ENCODE data around the gene UBE2G2. TPM values are rescaled to one million over a fixed set of nuclear protein-coding genes. Genes with fewer than 3 reads are reported as not detected.

Gene UBE2G2
- total and polyA plus RNA-seq, 9 donors = 45.9 to 106 (median 70.3) TPM

- Histone ChIP-seq H3K4me3 (ENCODE audit: low read length) (no peak overlapping the region), H3K4me1 (ENCODE audit: control insufficient read depth, insufficient read depth, low read length) (no peaks in the 10 kb centered on the region), H3K9me3 (replicated peaks; ENCODE audit: control insufficient read depth, low read depth, low read length) (peaks cover 46% of the 10 kb centered on the region), H3K27ac (ENCODE audit: low read length) (no peak overlapping the region), H3K36me3 (ENCODE audit: control insufficient read depth, insufficient read depth, low read length) (no peaks in the 10 kb centered on the region), H3K27me3 (ENCODE audit: control insufficient read depth, insufficient read depth, low read length) (peaks cover 3% of the 10 kb centered on the region)
- WGBS (ENCODE audit: insufficient coverage) = 100% methylated on average over 2 of the region's 3 CpGs
- no peak for DNase-seq
Measured at GRCh38 chr21:44738621-44739020, 63.0 kb downstream of the UBE2G2 start.

- H3K4me1 ChIP-seq (ENCODE audit: control insufficient read depth, insufficient read depth, low read length) = no peaks in the 10 kb centered on the region
- WGBS (ENCODE audit: insufficient coverage) = 71% methylated on average over 2 of the region's 3 CpGs
- no peak overlapping the region for H3K27ac ChIP-seq (ENCODE audit: low read length)
- H3K4me3 ChIP-seq (ENCODE audit: low read length) = no peak overlapping the region
- H3K36me3 ChIP-seq (ENCODE audit: control insufficient read depth, insufficient read depth, low read length) = no peaks in the 10 kb centered on the region
- H3K27me3 ChIP-seq (ENCODE audit: control insufficient read depth, insufficient read depth, low read length) = peaks cover 6% of the 10 kb centered on the region
- DNase-seq = no peak
- peaks cover 46% of the 10 kb centered on the region for H3K9me3 ChIP-seq (replicated peaks; ENCODE audit: control insufficient read depth, low read depth, low read length)
Measured at GRCh38 chr21:44737706-44738354, 63.8 kb downstream of the UBE2G2 start.

- Histone ChIP-seq H3K27ac (ENCODE audit: low read length) (no peak overlapping the region), H3K4me1 (ENCODE audit: control insufficient read depth, insufficient read depth, low read length) (no peaks in the 10 kb centered on the region), H3K27me3 (ENCODE audit: control insufficient read depth, insufficient read depth, low read length) (peaks cover 7% of the 10 kb centered on the region), H3K36me3 (ENCODE audit: control insufficient read depth, insufficient read depth, low read length) (no peaks in the 10 kb centered on the region), H3K9me3 (replicated peaks; ENCODE audit: control insufficient read depth, low read depth, low read length) (peaks cover 46% of the 10 kb centered on the region), H3K4me3 (ENCODE audit: low read length) (no peak overlapping the region)
- WGBS (ENCODE audit: insufficient coverage) = 98% methylated on average over 8 of the region's 8 CpGs
- DNase-seq = no peak
Measured at GRCh38 chr21:44736291-44737004, 65.2 kb downstream of the UBE2G2 start.

- H3K9me3 ChIP-seq (replicated peaks; ENCODE audit: control insufficient read depth, low read depth, low read length) = peaks cover 46% of the 10 kb centered on the region
Measured at GRCh38 chr21:44735821-44736220, 65.8 kb downstream of the UBE2G2 start.

GRCh38 chr21:44734841-44735240 lies 66.8 kb downstream of the UBE2G2 start:
- DNase-seq = no peak
- H3K27ac ChIP-seq (ENCODE audit: low read length) = no peak overlapping the region
- H3K9me3 ChIP-seq (replicated peaks; ENCODE audit: control insufficient read depth, low read depth, low read length) = peaks cover 42% of the 10 kb centered on the region
- H3K36me3 ChIP-seq (ENCODE audit: control insufficient read depth, insufficient read depth, low read length) = no peaks in the 10 kb centered on the region
- H3K4me1 ChIP-seq (ENCODE audit: control insufficient read depth, insufficient read depth, low read length) = no peaks in the 10 kb centered on the region
- WGBS (ENCODE audit: insufficient coverage) = 91% methylated on average over 13 of the region's 17 CpGs
- H3K27me3 ChIP-seq (ENCODE audit: control insufficient read depth, insufficient read depth, low read length) = peaks cover 7% of the 10 kb centered on the region
- no peak overlapping the region for H3K4me3 ChIP-seq (ENCODE audit: low read length)

More at GRCh38 chr21:44735821-44736220, 65.8 kb downstream of the UBE2G2 start:
- H3K4me1 ChIP-seq (ENCODE audit: control insufficient read depth, insufficient read depth, low read length) = no peaks in the 10 kb centered on the region
- DNase-seq = no peak
- H3K27me3 ChIP-seq (ENCODE audit: control insufficient read depth, insufficient read depth, low read length) = peaks cover 7% of the 10 kb centered on the region
- H3K4me3 ChIP-seq (ENCODE audit: low read length) = no peak overlapping the region
- H3K36me3 ChIP-seq (ENCODE audit: control insufficient read depth, insufficient read depth, low read length) = no peaks in the 10 kb centered on the region
- H3K27ac ChIP-seq (ENCODE audit: low read length) = no peak overlapping the region
- 80% methylated on average over 6 of the region's 6 CpGs for WGBS (ENCODE audit: insufficient coverage)

GRCh38 chr21:44734026-44734745 lies 67.4 kb downstream of the UBE2G2 start:
- 75% methylated on average over 8 of the region's 21 CpGs for WGBS (ENCODE audit: insufficient coverage)
- Histone ChIP-seq H3K27ac (ENCODE audit: low read length) (no peak overlapping the region), H3K9me3 (replicated peaks; ENCODE audit: control insufficient read depth, low read depth, low read length) (peaks cover 37% of the 10 kb centered on the region), H3K4me1 (ENCODE audit: control insufficient read depth, insufficient read depth, low read length) (no peaks in the 10 kb centered on the region), H3K4me3 (ENCODE audit: low read length) (no peak overlapping the region), H3K27me3 (ENCODE audit: control insufficient read depth, insufficient read depth, low read length) (peaks cover 7% of the 10 kb centered on the region), H3K36me3 (ENCODE audit: control insufficient read depth, insufficient read depth, low read length) (no peaks in the 10 kb centered on the region)
- no peak for DNase-seq

GRCh38 chr21:44732956-44733355 lies 68.7 kb downstream of the UBE2G2 start:
- no peaks in the 10 kb centered on the region for H3K4me1 ChIP-seq (ENCODE audit: control insufficient read depth, insufficient read depth, low read length)
- no peak overlapping the region for H3K4me3 ChIP-seq (ENCODE audit: low read length)
- H3K9me3 ChIP-seq (replicated peaks; ENCODE audit: control insufficient read depth, low read depth, low read length) = peaks cover 25% of the 10 kb centered on the region
- no peak for DNase-seq
- WGBS (ENCODE audit: insufficient coverage) = 78% methylated on average over 9 of the region's 11 CpGs
- no peaks in the 10 kb centered on the region for H3K36me3 ChIP-seq (ENCODE audit: control insufficient read depth, insufficient read depth, low read length)
- no peak overlapping the region for H3K27ac ChIP-seq (ENCODE audit: low read length)
- H3K27me3 ChIP-seq (ENCODE audit: control insufficient read depth, insufficient read depth, low read length) = peaks cover 9% of the 10 kb centered on the region

GRCh38 chr21:44732263-44732662 lies 69.4 kb downstream of the UBE2G2 start:
- peaks cover 12% of the 10 kb centered on the region for H3K27me3 ChIP-seq (ENCODE audit: control insufficient read depth, insufficient read depth, low read length)
- no peaks in the 10 kb centered on the region for H3K36me3 ChIP-seq (ENCODE audit: control insufficient read depth, insufficient read depth, low read length)
- peaks cover 18% of the 10 kb centered on the region for H3K9me3 ChIP-seq (replicated peaks; ENCODE audit: control insufficient read depth, low read depth, low read length)
- H3K4me1 ChIP-seq (ENCODE audit: control insufficient read depth, insufficient read depth, low read length) = no peaks in the 10 kb centered on the region
- 88% methylated on average over 8 of the region's 10 CpGs for WGBS (ENCODE audit: insufficient coverage)
- H3K4me3 ChIP-seq (ENCODE audit: low read length) = no peak overlapping the region
- DNase-seq = no peak
- no peak overlapping the region for H3K27ac ChIP-seq (ENCODE audit: low read length)

- Histone ChIP-seq H3K27ac (ENCODE audit: low read length) (no peak overlapping the region), H3K4me3 (ENCODE audit: low read length) (no peak overlapping the region), H3K27me3 (ENCODE audit: control insufficient read depth, insufficient read depth, low read length) (peaks cover 20% of the 10 kb centered on the region), H3K4me1 (ENCODE audit: control insufficient read depth, insufficient read depth, low read length) (no peaks in the 10 kb centered on the region), H3K9me3 (replicated peaks; ENCODE audit: control insufficient read depth, low read depth, low read length) (peaks cover 7% of the 10 kb centered on the region), H3K36me3 (ENCODE audit: control insufficient read depth, insufficient read depth, low read length) (no peaks in the 10 kb centered on the region)
- DNase-seq = no peak
- WGBS (ENCODE audit: insufficient coverage) = 51% methylated on average over 9 of the region's 9 CpGs
Measured at GRCh38 chr21:44730951-44731579, 70.6 kb downstream of the UBE2G2 start.

- H3K4me3 ChIP-seq (ENCODE audit: low read length) = no peak overlapping the region
- 90% methylated on average over 5 of the region's 7 CpGs for WGBS (ENCODE audit: insufficient coverage)
- no peaks in the 10 kb centered on the region for H3K4me1 ChIP-seq (ENCODE audit: control insufficient read depth, insufficient read depth, low read length)
- H3K36me3 ChIP-seq (ENCODE audit: control insufficient read depth, insufficient read depth, low read length) = no peaks in the 10 kb centered on the region
- H3K27ac ChIP-seq (ENCODE audit: low read length) = no peak overlapping the region
- DNase-seq = no peak
- H3K9me3 ChIP-seq (replicated peaks; ENCODE audit: control insufficient read depth, low read depth, low read length) = no peaks in the 10 kb centered on the region
- H3K27me3 ChIP-seq (ENCODE audit: control insufficient read depth, insufficient read depth, low read length) = peaks cover 21% of the 10 kb centered on the region
Measured at GRCh38 chr21:44730028-44730395, 71.6 kb downstream of the UBE2G2 start.
